Smooth muscle cell (in vitro differentiated cells): Measurements from ENCODE around the gene EDN2. TPM values are rescaled to one million over a fixed set of nuclear protein-coding genes. Genes with fewer than 3 reads are reported as not detected.

Source experiments
- DNase-seq: peaks from one replicate; lab custom pipeline; 2025; ENCODE audit not compliant: unreplicated experiment; lab: John Stamatoyannopoulos, UW
- H2AFZ ChIP-seq: fragments of 200-600 bp; sonication (generic); 2 replicates; pipeline ENCODE4 v1.6.0; 2016; ENCODE audit warnings: antibody characterized with exemption, low read depth, mild to moderate bottlenecking
- H3F3A ChIP-seq: fragments of 200-600 bp; sonication (generic); 2 replicates; pipeline ENCODE4 v1.6.0; 2017; ENCODE audit warnings: antibody characterized with exemption, low read depth
- H3K27ac ChIP-seq: fragments of 200-600 bp; sonication (generic); 2 replicates; pipeline ENCODE4 v1.5.1; 2016; ENCODE audit warnings: low read depth, mild to moderate bottlenecking
- H3K27me3 ChIP-seq: fragments of 200-600 bp; sonication (generic); 2 replicates; pipeline ENCODE4 v1.6.1; 2016; ENCODE audit warnings: low read depth, mild to moderate bottlenecking
- H3K36me3 ChIP-seq: fragments of 200-600 bp; sonication (generic); 2 replicates; pipeline ENCODE4 v1.5.1; 2016; ENCODE audit warnings: low read depth
- H3K4me1 ChIP-seq: fragments of 200-600 bp; sonication (generic); 2 replicates; pipeline ENCODE4 v1.5.1; 2016; ENCODE audit warnings: low read depth
- H3K4me2 ChIP-seq: fragments of 200-600 bp; sonication (generic); 2 replicates; pipeline ENCODE4 v1.6.0; 2016; ENCODE audit warnings: mild to moderate bottlenecking
- H3K4me3 ChIP-seq: fragments of 200-600 bp; sonication (generic); 2 replicates; pipeline ENCODE4 v1.5.1; 2016; ENCODE audit warnings: mild to moderate bottlenecking
- H3K79me2 ChIP-seq: fragments of 200-600 bp; sonication (generic); 2 replicates; pipeline ENCODE4 v1.6.0; 2016; ENCODE audit warnings: low read depth, mild to moderate bottlenecking
- H3K9ac ChIP-seq: fragments of 200-600 bp; sonication (generic); 2 replicates; pipeline ENCODE4 v1.6.0; 2016; ENCODE audit warnings: low read depth
- H3K9me3 ChIP-seq: fragments of 200-600 bp; sonication (generic); replicated peaks from 2 replicates; pipeline ENCODE4 v1.5.1; 2016; ENCODE audit warnings: low read depth
- H4K20me1 ChIP-seq: fragments of 200-600 bp; sonication (generic); 2 replicates; pipeline ENCODE4 v1.6.0; 2016; ENCODE audit warnings: low read depth
- CTCF ChIP-seq: fragments of 200-600 bp; sonication (generic); IDR thresholded peaks from 2 replicates; pipeline ENCODE4 v1.5.1; 2017; ENCODE audit warnings: borderline replicate concordance, mild to moderate bottlenecking, antibody characterized with exemption; ENCODE audit not compliant: insufficient read depth, poor library complexity, severe bottlenecking
- WGBS: methylation state at CpG from one replicate; pipeline ENCODE4 v1.1.7; 2016; ENCODE audit warnings: low lambda C conversion rate; 5-methylcytosine and 5-hydroxymethylcytosine counted together
- polyA plus RNA-seq: library from polyadenylated mRNA; unstranded; fragments of >200 nt; fragmentation: Nextera tagmentation; extraction: Ambion mirVana; gene quantifications from 2 replicates; pipeline ENCODE4 v1.2.1, GENCODE V29; 2016
- total RNA-seq: library from RNA; depleted of rRNA; stranded (reverse); fragments of >200 nt; gene quantifications from 2 replicates; pipeline ENCODE4 v1.2.3, GENCODE V29; 2014

EDN2 gene
- total and polyA plus RNA-seq, 2 experiments from 2014 or later = not detected

DNA sequence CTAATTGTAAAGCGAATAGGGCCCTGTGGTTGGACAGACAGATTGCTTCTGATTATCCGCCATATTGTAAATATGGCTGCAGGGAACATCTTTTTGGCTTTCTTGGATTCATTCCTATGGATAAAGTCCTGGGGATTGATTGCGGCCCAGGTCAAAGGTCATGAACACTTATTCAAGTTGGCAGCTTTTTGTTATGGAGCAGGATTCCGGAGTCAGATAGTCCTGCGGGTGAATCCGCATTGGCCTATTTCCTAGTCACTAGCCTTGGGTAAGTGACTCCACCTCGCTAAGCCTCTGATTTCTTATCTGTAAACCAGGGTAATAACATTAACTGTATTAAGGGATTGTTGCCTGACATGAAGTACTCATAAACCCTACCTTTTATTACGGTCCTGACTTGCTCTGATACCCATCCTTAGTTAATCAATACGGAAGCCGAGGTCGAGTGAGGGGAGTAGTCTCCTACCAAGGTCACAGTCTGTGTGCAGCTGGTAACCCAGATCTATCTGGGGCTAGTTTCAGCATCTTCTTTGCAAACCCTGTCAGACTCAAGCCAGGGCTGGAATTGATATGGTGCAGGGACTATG is 31.7 kb downstream of the EDN2 start:
- no peaks in the 10 kb centered on the region for H3K9me3 ChIP-seq
- H3F3A ChIP-seq = peaks cover 5% of the 10 kb centered on the region
- no peak overlapping the region for H3K4me3 ChIP-seq
- no peak for TF ChIP-seq CTCF
- no peak overlapping the region for H3K9ac ChIP-seq
- H3K27ac ChIP-seq = no peak overlapping the region
- H2AFZ ChIP-seq = no peak overlapping the region
- H3K27me3 ChIP-seq = no peaks in the 10 kb centered on the region
- no peaks in the 10 kb centered on the region for H4K20me1 ChIP-seq
- H3K79me2 ChIP-seq = no peaks in the 10 kb centered on the region
- DNase-seq = no peak
- no peaks in the 10 kb centered on the region for H3K36me3 ChIP-seq
- H3K4me1 ChIP-seq = peaks cover 9% of the 10 kb centered on the region
- 89% methylated on average over 11 of the region's 11 CpGs for WGBS
- no peak overlapping the region for H3K4me2 ChIP-seq

DNA sequence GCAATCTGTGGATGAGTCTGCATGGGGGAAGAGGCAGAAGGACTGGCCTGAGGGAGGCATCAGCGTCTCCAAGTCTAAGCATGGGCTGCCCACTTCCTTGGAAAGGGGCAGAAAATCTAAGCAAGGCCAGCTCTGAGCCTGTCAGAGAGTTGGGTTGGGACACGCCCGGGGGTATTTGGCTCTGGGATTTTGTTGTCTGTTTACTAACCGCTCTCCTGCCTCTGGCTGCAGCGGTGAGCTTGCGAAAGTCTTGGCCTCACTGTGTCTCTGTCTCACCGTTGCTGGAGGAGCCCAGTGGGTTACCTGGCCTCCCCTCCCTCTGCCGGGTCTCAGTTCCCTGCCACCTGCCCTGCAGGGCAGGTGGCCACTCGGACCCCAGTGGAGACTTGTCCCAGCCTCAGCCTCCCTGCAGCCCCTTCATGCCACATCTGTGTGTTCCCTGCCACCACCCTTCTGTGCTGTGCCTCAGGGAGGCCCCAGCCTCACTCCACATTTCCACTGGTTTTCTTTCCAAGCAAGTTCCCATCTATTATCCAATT is 33.7 kb downstream of the EDN2 start:
- Histone ChIP-seq H3K4me3 (no peak overlapping the region), H4K20me1 (no peaks in the 10 kb centered on the region), H3K9ac (no peak overlapping the region), H3K36me3 (no peaks in the 10 kb centered on the region), H3K4me1 (peaks cover 9% of the 10 kb centered on the region), H3K27me3 (no peaks in the 10 kb centered on the region), H3F3A (peaks cover 5% of the 10 kb centered on the region), H3K9me3 (no peaks in the 10 kb centered on the region), H2AFZ (no peak overlapping the region), H3K79me2 (no peaks in the 10 kb centered on the region), H3K27ac (no peak overlapping the region), H3K4me2 (no peak overlapping the region)
- TF ChIP-seq CTCF = no peak
- WGBS = 65% methylated on average over 7 of the region's 9 CpGs
- no peak for DNase-seq

- H3K79me2 ChIP-seq = no peaks in the 10 kb centered on the region
- WGBS = 69% methylated on average over 10 of the region's 10 CpGs
Measured at GRCh38 chr1:41449326-41449921, 35.1 kb downstream of the EDN2 start.

More at GRCh38 chr1:41449326-41449921, 35.1 kb downstream of the EDN2 start:
- H3K36me3 ChIP-seq = no peaks in the 10 kb centered on the region
- peaks cover 9% of the 10 kb centered on the region for H3K4me1 ChIP-seq
- DNase-seq = no peak
- H3F3A ChIP-seq = peaks cover 5% of the 10 kb centered on the region
- TF ChIP-seq CTCF = no peak
- H2AFZ ChIP-seq = no peak overlapping the region
- H3K4me2 ChIP-seq = no peak overlapping the region
- no peak overlapping the region for H3K4me3 ChIP-seq
- no peaks in the 10 kb centered on the region for H3K9me3 ChIP-seq
- no peak overlapping the region for H3K9ac ChIP-seq
- H3K27ac ChIP-seq = no peak overlapping the region
- no peaks in the 10 kb centered on the region for H4K20me1 ChIP-seq
- no peaks in the 10 kb centered on the region for H3K27me3 ChIP-seq
